ENCODE results near the gene PCAT7. TPM values are rescaled to one million over a fixed set of nuclear protein-coding genes. Genes with fewer than 3 reads are reported as not detected.

Gene PCAT7
- total and polyA plus RNA-seq, 2 experiments from 2014 or later, result 4.0 to 5.5 TPM

GRCh38 chr9:94553029-94553938, 1.6 kb upstream of the PCAT7 start:
- peak overlapping the region; percentile 76 for H3K4me2 ChIP-seq
- H3K9me3 Mint-ChIP-seq, result peaks cover 13% of the 10 kb centered on the region
- H3K36me3 Mint-ChIP-seq (ENCODE audit: low read depth), result peaks cover 25% of the 10 kb centered on the region
- peak overlapping the region; percentile 49; the same call in 1 of the 2 replicates for H3K4me3 ChIP-seq
- H3K27me3 Mint-ChIP-seq (ENCODE audit: insufficient read depth, low read depth, poor library complexity), result peaks cover 6% of the 10 kb centered on the region
- H3K27me3 ChIP-seq (ENCODE audit: insufficient read depth), result no peaks in the 10 kb centered on the region
- H3K4me3 Mint-ChIP-seq, result no peak overlapping the region; the same call in 2 of the 3 replicates
- H3K4me1 Mint-ChIP-seq, result no peaks in the 10 kb centered on the region; the same call in 2 of the 3 replicates
- H3K9me2 ChIP-seq (ENCODE audit: insufficient read depth), result no peaks in the 10 kb centered on the region
- peak; percentile 45 for DNase-seq (ENCODE audit: low spot score)
- H3K36me3 ChIP-seq (ENCODE audit: insufficient read depth), result no peaks in the 10 kb centered on the region
- H3K27ac ChIP-seq (ENCODE audit: low read depth), result no peak overlapping the region
- no peak overlapping the region for H2AFZ ChIP-seq
- H3K27ac Mint-ChIP-seq, result no peak overlapping the region
- TF ChIP-seq CTCF (conservative IDR thresholded peaks at IDR 0.05; ENCODE audit: low read depth in 2 of 2), result peak; percentile 14 to 32; a peak in 1 of 4 replicates
- no peak for TF ChIP-seq ZNF114 (CRISPR knock-in tag; IDR thresholded peaks at IDR 0.05)
- peak; percentile 7; the same call in 2 of the 3 replicates for ATAC-seq
- H3F3A ChIP-seq (replicated peaks; ENCODE audit: low read depth), result no peaks in the 10 kb centered on the region
- peaks cover 31% of the 10 kb centered on the region for H3K79me2 ChIP-seq (replicated peaks; ENCODE audit: insufficient read depth)
- H3K4me1 ChIP-seq (ENCODE audit: insufficient read depth), result peaks cover 3% of the 10 kb centered on the region; the same call in 1 of the 2 replicates
- peaks cover 8% of the 10 kb centered on the region for H4K20me1 ChIP-seq (replicated peaks; ENCODE audit: insufficient read depth)

- Mint-ChIP-seq H3K9me3 (peaks cover 13% of the 10 kb centered on the region), H3K36me3 (ENCODE audit: low read depth) (peaks cover 25% of the 10 kb centered on the region), H3K4me1 (no peaks in the 10 kb centered on the region; the same call in 2 of the 3 replicates), H3K27ac (no peak overlapping the region), H3K4me3 (no peak overlapping the region), H3K27me3 (ENCODE audit: insufficient read depth, low read depth, poor library complexity) (peaks cover 6% of the 10 kb centered on the region)
- Histone ChIP-seq H3K27me3 (ENCODE audit: insufficient read depth) (no peaks in the 10 kb centered on the region), H3K4me2 (peak overlapping the region; percentile 76), H3K4me3 (peak overlapping the region; percentile 49), H4K20me1 (replicated peaks; ENCODE audit: insufficient read depth) (peaks cover 8% of the 10 kb centered on the region), H3K27ac (ENCODE audit: low read depth) (no peak overlapping the region), H3K4me1 (ENCODE audit: insufficient read depth) (peaks cover 3% of the 10 kb centered on the region; the same call in 1 of the 2 replicates), H3K36me3 (ENCODE audit: insufficient read depth) (no peaks in the 10 kb centered on the region), H2AFZ (no peak overlapping the region), H3F3A (replicated peaks; ENCODE audit: low read depth) (no peaks in the 10 kb centered on the region), H3K79me2 (replicated peaks; ENCODE audit: insufficient read depth) (peaks cover 34% of the 10 kb centered on the region), H3K9me2 (ENCODE audit: insufficient read depth) (no peaks in the 10 kb centered on the region)
- ATAC-seq (peak; percentile 38), DNase-seq (ENCODE audit: low spot score) (no peak)
- TF ChIP-seq ZNF331 (CRISPR knock-in tag; IDR thresholded peaks at IDR 0.05; ENCODE audit: low read depth), result no peak
- no peak for TF ChIP-seq EZH2 (IDR thresholded peaks at IDR 0.05; ENCODE audit: low read depth, unreplicated experiment)
- no peak for TF ChIP-seq ETS1 (IDR thresholded peaks at IDR 0.05)
- TF ChIP-seq CTCF (conservative IDR thresholded peaks at IDR 0.05; ENCODE audit: low read depth in 2 of 2), result no peak
- no peak for TF ChIP-seq POLR2AphosphoS5 (IDR thresholded peaks at IDR 0.05; ENCODE audit: low read depth)
- TF ChIP-seq JUNB (IDR thresholded peaks at IDR 0.05; ENCODE audit: unreplicated experiment), result no peak
- no peak for TF ChIP-seq REST (IDR thresholded peaks at IDR 0.05; ENCODE audit: unreplicated experiment)
- TF ChIP-seq STAT1 (IDR thresholded peaks at IDR 0.05; ENCODE audit: unreplicated experiment), result no peak
- no peak for TF ChIP-seq NANOG (IDR thresholded peaks at IDR 0.05; ENCODE audit: borderline replicate concordance)
- TF ChIP-seq ZNF114 (CRISPR knock-in tag; IDR thresholded peaks at IDR 0.05), result no peak
- TF ChIP-seq CREB1 (CRISPR knock-in tag; IDR thresholded peaks at IDR 0.05; ENCODE audit: low read depth), result no peak
Observed at GRCh38 chr9:94554078-94554438, 825 bp upstream of the PCAT7 start.

Measured in GM23338 (cell line).